Lower lobe of right lung (tissue), 2 donors: ENCODE results near the gene PDX1. TPM values are rescaled to one million over a fixed set of nuclear protein-coding genes. Genes with fewer than 3 reads are reported as not detected.

ENCODE experiments used
- ATAC-seq, 2 donors: fragments of 200-7000 bp; cut with Tn5 transposase; one replicate each; pipeline ENCODE4 v1.9.1; 2020 to 2022; ENCODE audit warnings: mild to moderate bottlenecking in 2 of 2, moderate library complexity in 2 of 2
- DNase-seq: peaks from one replicate; pipeline ENCODE4 v3.0.0-alpha.2; 2020
- H3K27ac ChIP-seq: fragments of 200-600 bp; one replicate; pipeline ENCODE4 v1.8.0; 2022
- H3K27me3 ChIP-seq: fragments of 200-600 bp; one replicate; pipeline ENCODE4 v1.8.0; 2022; ENCODE audit warnings: low read depth
- H3K36me3 ChIP-seq: fragments of 200-600 bp; one replicate; pipeline ENCODE4 v1.8.0; 2022; ENCODE audit warnings: mild to moderate bottlenecking
- H3K4me1 ChIP-seq: fragments of 200-600 bp; one replicate; pipeline ENCODE4 v1.8.0; 2022
- H3K4me3 ChIP-seq: fragments of 200-600 bp; one replicate; pipeline ENCODE4 v1.8.0; 2022; ENCODE audit warnings: mild to moderate bottlenecking
- H3K9me3 ChIP-seq: fragments of 200-600 bp; one replicate; pipeline ENCODE4 v1.8.0; 2022
- intact Hi-C: fragments of 100-400 bp; cut with DNase I; formaldehyde crosslinking; loops from one replicate; pipeline ENCODE4 v1.11.0; 2022
- total RNA-seq: library from RNA; stranded (reverse); fragmentation: NEBNext Ultra II Directional; extraction: Animal tissue kit (Norgen Biotek cat#: 25700); gene quantifications from one replicate; pipeline ENCODE4 v1.2.1, GENCODE V29; 2021
- TF ChIP-seq, protein P1 (sequence below): fragments of 200-600 bp; IDR thresholded peaks from one replicate; pipeline ENCODE4 v1.8.0; 2022; ENCODE audit warnings: antibody characterized with exemption, mild to moderate bottlenecking
- donor health status: DM: no; HTN: yes; CAD: no; lungs with severe emphysema.

PDX1 gene
- total RNA-seq, 1 donor from 2014 or later, result not detected

DNA sequence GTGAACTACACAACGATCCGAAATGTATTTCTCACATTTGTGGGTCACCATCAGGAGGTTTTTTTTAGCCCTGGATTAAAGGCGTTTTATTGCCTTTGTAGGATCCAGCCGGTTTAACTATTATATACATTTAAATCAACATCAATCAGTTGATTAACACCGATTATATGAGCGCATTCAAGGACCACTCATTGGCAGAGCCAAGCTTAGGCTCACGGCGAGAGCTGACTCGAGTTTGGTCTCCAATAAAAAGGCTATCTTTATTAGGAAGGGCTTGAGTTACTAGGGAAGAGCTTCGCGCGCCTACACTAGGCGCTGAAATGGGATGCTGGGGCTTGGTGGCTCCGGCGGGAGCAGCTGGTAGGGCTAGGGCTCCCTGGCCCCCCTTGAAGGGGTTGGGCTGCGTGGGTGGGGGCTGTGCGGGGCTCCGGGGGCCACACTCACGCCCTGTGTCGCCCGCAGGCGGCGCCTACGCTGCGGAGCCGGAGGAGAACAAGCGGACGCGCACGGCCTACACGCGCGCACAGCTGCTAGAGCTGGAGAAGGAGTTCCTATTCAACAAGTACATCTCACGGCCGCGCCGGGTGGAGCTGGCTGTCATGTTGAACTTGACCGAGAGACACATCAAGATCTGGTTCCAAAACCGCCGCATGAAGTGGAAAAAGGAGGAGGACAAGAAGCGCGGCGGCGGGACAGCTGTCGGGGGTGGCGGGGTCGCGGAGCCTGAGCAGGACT lies 4.2 kb downstream of the PDX1 start:
- Histone ChIP-seq H3K4me3 (no peak overlapping the region), H3K4me1 (peaks cover 21% of the 10 kb centered on the region), H3K36me3 (no peaks in the 10 kb centered on the region), H3K27ac (no peak overlapping the region), H3K9me3 (no peaks in the 10 kb centered on the region), H3K27me3 (peaks cover 98% of the 10 kb centered on the region)
- intact Hi-C loops, result no loop called here
- DNase-seq (no peak), ATAC-seq (no peak)
- TF ChIP-seq, protein P1, sequence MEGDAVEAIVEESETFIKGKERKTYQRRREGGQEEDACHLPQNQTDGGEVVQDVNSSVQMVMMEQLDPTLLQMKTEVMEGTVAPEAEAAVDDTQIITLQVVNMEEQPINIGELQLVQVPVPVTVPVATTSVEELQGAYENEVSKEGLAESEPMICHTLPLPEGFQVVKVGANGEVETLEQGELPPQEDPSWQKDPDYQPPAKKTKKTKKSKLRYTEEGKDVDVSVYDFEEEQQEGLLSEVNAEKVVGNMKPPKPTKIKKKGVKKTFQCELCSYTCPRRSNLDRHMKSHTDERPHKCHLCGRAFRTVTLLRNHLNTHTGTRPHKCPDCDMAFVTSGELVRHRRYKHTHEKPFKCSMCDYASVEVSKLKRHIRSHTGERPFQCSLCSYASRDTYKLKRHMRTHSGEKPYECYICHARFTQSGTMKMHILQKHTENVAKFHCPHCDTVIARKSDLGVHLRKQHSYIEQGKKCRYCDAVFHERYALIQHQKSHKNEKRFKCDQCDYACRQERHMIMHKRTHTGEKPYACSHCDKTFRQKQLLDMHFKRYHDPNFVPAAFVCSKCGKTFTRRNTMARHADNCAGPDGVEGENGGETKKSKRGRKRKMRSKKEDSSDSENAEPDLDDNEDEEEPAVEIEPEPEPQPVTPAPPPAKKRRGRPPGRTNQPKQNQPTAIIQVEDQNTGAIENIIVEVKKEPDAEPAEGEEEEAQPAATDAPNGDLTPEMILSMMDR, result no peak

DNA sequence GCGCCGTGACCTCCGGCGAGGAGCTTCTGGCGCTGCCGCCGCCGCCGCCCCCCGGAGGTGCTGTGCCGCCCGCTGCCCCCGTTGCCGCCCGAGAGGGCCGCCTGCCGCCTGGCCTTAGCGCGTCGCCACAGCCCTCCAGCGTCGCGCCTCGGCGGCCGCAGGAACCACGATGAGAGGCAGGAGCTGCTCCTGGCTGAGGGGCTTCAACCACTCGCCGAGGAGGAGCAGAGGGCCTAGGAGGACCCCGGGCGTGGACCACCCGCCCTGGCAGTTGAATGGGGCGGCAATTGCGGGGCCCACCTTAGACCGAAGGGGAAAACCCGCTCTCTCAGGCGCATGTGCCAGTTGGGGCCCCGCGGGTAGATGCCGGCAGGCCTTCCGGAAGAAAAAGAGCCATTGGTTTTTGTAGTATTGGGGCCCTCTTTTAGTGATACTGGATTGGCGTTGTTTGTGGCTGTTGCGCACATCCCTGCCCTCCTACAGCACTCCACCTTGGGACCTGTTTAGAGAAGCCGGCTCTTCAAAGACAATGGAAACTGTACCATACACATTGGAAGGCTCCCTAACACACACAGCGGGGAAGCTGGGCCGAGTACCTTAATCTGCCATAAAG lies 4.8 kb downstream of the PDX1 start:
- intact Hi-C loops, result no loop called here
- Histone ChIP-seq H3K27ac (no peak overlapping the region), H3K36me3 (no peaks in the 10 kb centered on the region), H3K27me3 (peaks cover 98% of the 10 kb centered on the region), H3K4me3 (no peak overlapping the region), H3K4me1 (peaks cover 20% of the 10 kb centered on the region), H3K9me3 (no peaks in the 10 kb centered on the region)
- ATAC-seq (no peak), DNase-seq (no peak)
- TF ChIP-seq, protein P1, result no peak

DNA sequence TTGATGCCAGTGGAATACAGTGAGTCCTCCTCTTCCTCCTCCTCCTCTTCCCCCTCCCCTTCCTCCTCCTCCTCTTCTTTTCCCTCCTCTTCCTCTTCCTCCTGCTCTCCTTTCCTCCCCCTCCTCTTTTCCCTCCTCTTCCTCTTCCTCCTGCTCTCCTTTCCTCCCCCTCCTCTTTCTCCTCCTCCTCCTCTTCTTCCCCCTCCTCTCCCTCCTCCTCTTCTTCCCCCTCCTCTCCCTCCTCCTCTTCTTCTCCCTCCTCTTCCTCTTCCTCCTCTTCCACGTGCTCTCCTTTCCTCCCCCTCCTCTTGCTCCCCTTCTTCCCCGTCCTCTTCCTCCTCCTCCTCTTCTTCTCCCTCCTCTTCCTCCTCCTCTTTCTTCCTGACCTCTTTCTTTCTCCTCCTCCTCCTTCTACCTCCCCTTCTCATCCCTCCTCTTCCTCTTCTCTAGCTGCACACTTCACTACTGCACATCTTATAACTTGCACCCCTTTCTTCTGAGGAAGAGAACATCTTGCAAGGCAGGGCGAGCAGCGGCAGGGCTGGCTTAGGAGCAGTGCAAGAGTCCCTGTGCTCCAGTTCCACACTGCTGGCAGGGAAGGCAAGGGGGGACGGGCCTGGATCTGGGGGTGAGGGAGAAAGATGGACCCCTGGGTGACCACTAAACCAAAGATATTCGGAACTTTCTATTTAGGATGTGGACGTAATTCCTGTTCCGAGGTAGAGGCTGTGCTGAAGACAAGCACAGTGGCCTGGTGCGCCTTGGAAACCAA lies 5.6 kb downstream of the PDX1 start:
- H3K36me3 ChIP-seq, result no peaks in the 10 kb centered on the region
- H3K9me3 ChIP-seq, result no peaks in the 10 kb centered on the region
- no peak overlapping the region for H3K4me3 ChIP-seq
- TF ChIP-seq, protein P1, result no peak
- ATAC-seq, result no peak
- H3K27ac ChIP-seq, result no peak overlapping the region
- intact Hi-C loops, result no loop called here
- no peak for DNase-seq
- peaks cover 98% of the 10 kb centered on the region for H3K27me3 ChIP-seq
- H3K4me1 ChIP-seq, result peaks cover 13% of the 10 kb centered on the region

DNA sequence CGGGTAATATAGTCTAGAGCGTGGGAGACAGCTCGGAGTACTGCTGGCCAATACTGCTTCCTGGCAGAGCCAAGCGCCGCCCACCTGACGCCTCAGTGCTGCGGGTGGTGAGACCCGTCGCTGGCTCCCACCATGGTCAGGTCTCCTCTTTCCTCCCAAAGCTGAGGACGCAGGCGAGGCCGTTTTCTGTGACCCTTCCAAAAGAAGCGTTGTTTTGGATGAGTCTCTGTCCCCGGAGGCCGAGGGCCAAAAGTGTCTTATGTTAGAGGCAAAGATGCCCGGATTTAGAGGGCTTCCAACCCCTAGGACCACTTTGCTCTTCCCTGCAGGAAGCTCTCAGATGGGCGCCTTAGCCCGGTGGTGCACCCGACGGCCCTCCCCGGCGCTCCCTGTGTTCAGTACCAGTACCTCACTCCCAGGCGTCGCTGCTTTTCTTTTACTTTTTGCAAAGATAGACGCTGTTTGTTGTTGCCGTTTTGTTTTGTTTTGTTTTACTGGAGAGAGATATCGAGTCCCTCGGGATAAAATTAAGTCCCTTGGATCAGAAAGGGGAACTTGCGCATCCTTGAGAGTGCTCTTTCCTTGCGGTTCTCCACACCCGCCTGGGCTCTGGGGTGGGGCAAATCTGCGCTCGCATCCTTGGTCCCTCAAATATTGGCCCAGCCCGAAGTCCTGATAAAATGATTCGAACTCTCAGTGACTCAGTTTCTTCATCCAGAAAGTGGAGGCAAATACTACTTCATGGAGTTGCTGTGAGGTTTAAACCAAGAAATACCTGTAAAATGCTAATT lies 7.0 kb downstream of the PDX1 start:
- Histone ChIP-seq H3K4me3 (no peak overlapping the region), H3K27ac (no peak overlapping the region), H3K36me3 (no peaks in the 10 kb centered on the region), H3K27me3 (peaks cover 98% of the 10 kb centered on the region), H3K9me3 (no peaks in the 10 kb centered on the region), H3K4me1 (no peaks in the 10 kb centered on the region)
- ATAC-seq (no peak), DNase-seq (no peak)
- TF ChIP-seq, protein P1, result no peak
- intact Hi-C loops, result no loop called here
